ENCODE measurements around the gene FAM81B.

GRCh38 chr5:95484421-95484820 is 93.3 kb downstream of the FAM81B start:
- no peak for TF ChIP-seq CTCF (IDR thresholded peaks at IDR 0.05; ENCODE audit: low read depth, low read length, missing input control)
- no peak for TF ChIP-seq RAD21 (IDR thresholded peaks at IDR 0.05)
